K562 (cell line): ENCODE data around the gene IPO7. TPM values are rescaled to one million over a fixed set of nuclear protein-coding genes. Genes with fewer than 3 reads are reported as not detected.

Experiments used
- JUN ChIP-seq, 2 experiments: sonication (generic) in 1 of 2; formaldehyde crosslinking in 1 of 2; IDR thresholded peaks; 2 replicates each; pipeline versions ENCODE4 v1.6.1 to v1.8.0; 2012 to 2022; ENCODE audit warnings: borderline replicate concordance in 2 of 2, mild to moderate bottlenecking in 2 of 2, improper control_type of control experiment in 1 of 2, low read depth in 1 of 2, low read length in 1 of 2, missing genetic modification reagents in 1 of 2
- KLF16 ChIP-seq: IDR thresholded peaks from 2 replicates; pipeline ENCODE4 v1.6.1; 2016; ENCODE audit warnings: antibody characterized with exemption
- POLR2AphosphoS5 ChIP-seq: IDR thresholded peaks from 2 replicates; pipeline ENCODE4 v1.6.1; 2011; ENCODE audit warnings: mild to moderate bottlenecking, low read depth, low read length, moderate library complexity; ENCODE audit not compliant: control insufficient read depth, insufficient read depth
- SAP30 ChIP-seq: fragments of 200-600 bp; sonication (generic); IDR thresholded peaks from 2 replicates; pipeline ENCODE4 v1.6.1; 2012; ENCODE audit warnings: borderline replicate concordance, low read depth, mild to moderate bottlenecking, moderate library complexity, low read length, control low read depth, inconsistent platforms; ENCODE audit not compliant: insufficient read depth, poor library complexity, severe bottlenecking
- ZBTB5 ChIP-seq: fragments of 450-650 bp; IDR thresholded peaks from 2 replicates; pipeline ENCODE4 v1.6.1; 2017; ENCODE audit warnings: antibody characterized with exemption
- ZNF609 ChIP-seq: sonication (generic); formaldehyde crosslinking; IDR thresholded peaks from 2 replicates; pipeline ENCODE4 v1.8.1; 2023; ENCODE audit warnings: missing genetic modification reagents, mild to moderate bottlenecking, borderline replicate concordance
- polyA plus RNA-seq, 8 experiments: library from polyadenylated mRNA; depleted of rRNA in 4 of 8; stranded (reverse) in 5 of 8; unstranded in 3 of 8; fragments of >200 nt; fragmentation: Nextera tagmentation in 2 of 8; fragmentation: Illumina TruSeq in 1 of 8; extraction: Ambion mirVana in 2 of 8; extraction: Trizol in 1 of 8; gene quantifications; 2 replicates each; pipeline versions ENCODE4 v1.2.1 to v1.2.3, GENCODE V29; 2011 to 2014; ENCODE audit warnings: inconsistent platforms in 1 of 8, missing spikeins in 1 of 8
- total RNA-seq, 7 experiments: library from RNA; depleted of rRNA in 6 of 7; stranded (reverse); fragments of >200 nt in 6 of 7; fragmentation: Illumina TruSeq in 2 of 7; extraction: Trizol in 2 of 7; gene quantifications; 2 replicates each; pipeline versions ENCODE4 v1.2.1 to v1.2.3, GENCODE V29; 2011 to 2021; ENCODE audit warnings: low replicate concordance in 1 of 7
- TF ChIP-seq, protein P1 (sequence below), 2 experiments: fragments of 450-650 bp; IDR thresholded peaks; 2 replicates each; pipeline ENCODE4 v1.6.1; 2018; ENCODE audit warnings: mild to moderate bottlenecking in 2 of 2, low read depth in 1 of 2; ENCODE audit not compliant: partially characterized antibody in 2 of 2
- TF ChIP-seq, protein P2 (sequence below), 2 experiments: fragments of 200-800 bp in 1 of 2; sonication (Bioruptor generic) in 1 of 2; sonication (generic) in 1 of 2; formaldehyde crosslinking in 1 of 2; IDR thresholded peaks in 1 of 2; conservative IDR thresholded peaks in 1 of 2; 2 replicates each; pipeline versions ENCODE4 v1.5.0 to v1.6.1; 2016 to 2020; ENCODE audit warnings: missing compliant biosample characterization in 1 of 2, missing genetic modification characterization in 1 of 2, missing genetic modification reagents in 1 of 2
- TF ChIP-seq, protein P3 (sequence below): fragments of 250-450 bp; sonication (Bioruptor Pico); IDR thresholded peaks from 2 replicates; pipeline ENCODE4 v1.9.0; 2021; ENCODE audit warnings: mild to moderate bottlenecking
- TF ChIP-seq, protein P4 (sequence below): fragments of 250-450 bp; sonication (Bioruptor Pico); IDR thresholded peaks from 2 replicates; pipeline ENCODE4 v1.6.1; 2021; ENCODE audit warnings: mild to moderate bottlenecking

The IPO7 gene
- total and polyA plus RNA-seq, 9 of the 15 experiments (the other 6 are each of a cell fraction or from before 2014, with no cell fraction given) = 23.6 to 138 (median 110) TPM

GRCh38 chr11:9385327-9385899 lies 961 bp downstream of the IPO7 start (continued):
- TF ChIP-seq, protein P1, sequence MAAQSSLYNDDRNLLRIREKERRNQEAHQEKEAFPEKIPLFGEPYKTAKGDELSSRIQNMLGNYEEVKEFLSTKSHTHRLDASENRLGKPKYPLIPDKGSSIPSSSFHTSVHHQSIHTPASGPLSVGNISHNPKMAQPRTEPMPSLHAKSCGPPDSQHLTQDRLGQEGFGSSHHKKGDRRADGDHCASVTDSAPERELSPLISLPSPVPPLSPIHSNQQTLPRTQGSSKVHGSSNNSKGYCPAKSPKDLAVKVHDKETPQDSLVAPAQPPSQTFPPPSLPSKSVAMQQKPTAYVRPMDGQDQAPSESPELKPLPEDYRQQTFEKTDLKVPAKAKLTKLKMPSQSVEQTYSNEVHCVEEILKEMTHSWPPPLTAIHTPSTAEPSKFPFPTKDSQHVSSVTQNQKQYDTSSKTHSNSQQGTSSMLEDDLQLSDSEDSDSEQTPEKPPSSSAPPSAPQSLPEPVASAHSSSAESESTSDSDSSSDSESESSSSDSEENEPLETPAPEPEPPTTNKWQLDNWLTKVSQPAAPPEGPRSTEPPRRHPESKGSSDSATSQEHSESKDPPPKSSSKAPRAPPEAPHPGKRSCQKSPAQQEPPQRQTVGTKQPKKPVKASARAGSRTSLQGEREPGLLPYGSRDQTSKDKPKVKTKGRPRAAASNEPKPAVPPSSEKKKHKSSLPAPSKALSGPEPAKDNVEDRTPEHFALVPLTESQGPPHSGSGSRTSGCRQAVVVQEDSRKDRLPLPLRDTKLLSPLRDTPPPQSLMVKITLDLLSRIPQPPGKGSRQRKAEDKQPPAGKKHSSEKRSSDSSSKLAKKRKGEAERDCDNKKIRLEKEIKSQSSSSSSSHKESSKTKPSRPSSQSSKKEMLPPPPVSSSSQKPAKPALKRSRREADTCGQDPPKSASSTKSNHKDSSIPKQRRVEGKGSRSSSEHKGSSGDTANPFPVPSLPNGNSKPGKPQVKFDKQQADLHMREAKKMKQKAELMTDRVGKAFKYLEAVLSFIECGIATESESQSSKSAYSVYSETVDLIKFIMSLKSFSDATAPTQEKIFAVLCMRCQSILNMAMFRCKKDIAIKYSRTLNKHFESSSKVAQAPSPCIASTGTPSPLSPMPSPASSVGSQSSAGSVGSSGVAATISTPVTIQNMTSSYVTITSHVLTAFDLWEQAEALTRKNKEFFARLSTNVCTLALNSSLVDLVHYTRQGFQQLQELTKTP (IDR thresholded peaks at IDR 0.05; ENCODE audit: low read depth in 1 of 2, partially characterized antibody in 2 of 2) = peak in 1 of 2 experiments; percentile 48
- peak; percentile 7 for TF ChIP-seq SAP30
- TF ChIP-seq, protein P2, sequence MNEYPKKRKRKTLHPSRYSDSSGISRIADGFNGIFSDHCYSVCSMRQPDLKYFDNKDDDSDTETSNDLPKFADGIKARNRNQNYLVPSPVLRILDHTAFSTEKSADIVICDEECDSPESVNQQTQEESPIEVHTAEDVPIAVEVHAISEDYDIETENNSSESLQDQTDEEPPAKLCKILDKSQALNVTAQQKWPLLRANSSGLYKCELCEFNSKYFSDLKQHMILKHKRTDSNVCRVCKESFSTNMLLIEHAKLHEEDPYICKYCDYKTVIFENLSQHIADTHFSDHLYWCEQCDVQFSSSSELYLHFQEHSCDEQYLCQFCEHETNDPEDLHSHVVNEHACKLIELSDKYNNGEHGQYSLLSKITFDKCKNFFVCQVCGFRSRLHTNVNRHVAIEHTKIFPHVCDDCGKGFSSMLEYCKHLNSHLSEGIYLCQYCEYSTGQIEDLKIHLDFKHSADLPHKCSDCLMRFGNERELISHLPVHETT (CRISPR knock-in tag; conservative IDR thresholded peaks at IDR 0.05 in 1 of 2, IDR thresholded peaks at IDR 0.05 in 1 of 2) = no peak; a peak in 1 of 4 replicates
- no peak for TF ChIP-seq KLF16
- TF ChIP-seq ZNF609 (CRISPR knock-in tag) = no peak
- peak; percentile 40; the same call in 1 of the 2 replicates for TF ChIP-seq POLR2AphosphoS5
- TF ChIP-seq ZBTB5 = no peak
- TF ChIP-seq, protein P3, sequence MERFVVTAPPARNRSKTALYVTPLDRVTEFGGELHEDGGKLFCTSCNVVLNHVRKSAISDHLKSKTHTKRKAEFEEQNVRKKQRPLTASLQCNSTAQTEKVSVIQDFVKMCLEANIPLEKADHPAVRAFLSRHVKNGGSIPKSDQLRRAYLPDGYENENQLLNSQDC (CRISPR knock-in tag) = no peak
- TF ChIP-seq, protein P4, sequence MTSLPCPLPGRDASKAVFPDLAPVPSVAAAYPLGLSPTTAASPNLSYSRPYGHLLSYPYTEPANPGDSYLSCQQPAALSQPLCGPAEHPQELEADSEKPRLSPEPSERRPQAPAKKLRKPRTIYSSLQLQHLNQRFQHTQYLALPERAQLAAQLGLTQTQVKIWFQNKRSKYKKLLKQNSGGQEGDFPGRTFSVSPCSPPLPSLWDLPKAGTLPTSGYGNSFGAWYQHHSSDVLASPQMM (CRISPR knock-in tag) = no peak
- TF ChIP-seq JUN (IDR thresholded peaks at IDR 0.05; ENCODE audit: borderline replicate concordance, low read depth, low read length) = peak; percentile 21; the same call in 1 of the 2 replicates
- TF ChIP-seq JUN (CRISPR knock-in tag; IDR thresholded peaks at IDR 0.05; ENCODE audit: borderline replicate concordance) = no peak
